HG03575 (cell line): Measurements from ENCODE around the gene TMEM41B.

Source experiments
- ATAC-seq: cut with Tn5 transposase; IDR thresholded peaks from one replicate; pipeline ENCODE4 v1.9.1; 2021; ENCODE audit not compliant: unreplicated experiment, insufficient number of reproducible peaks, low FRiP score; ENCODE audit errors: extremely low read depth

The TMEM41B gene

DNA sequence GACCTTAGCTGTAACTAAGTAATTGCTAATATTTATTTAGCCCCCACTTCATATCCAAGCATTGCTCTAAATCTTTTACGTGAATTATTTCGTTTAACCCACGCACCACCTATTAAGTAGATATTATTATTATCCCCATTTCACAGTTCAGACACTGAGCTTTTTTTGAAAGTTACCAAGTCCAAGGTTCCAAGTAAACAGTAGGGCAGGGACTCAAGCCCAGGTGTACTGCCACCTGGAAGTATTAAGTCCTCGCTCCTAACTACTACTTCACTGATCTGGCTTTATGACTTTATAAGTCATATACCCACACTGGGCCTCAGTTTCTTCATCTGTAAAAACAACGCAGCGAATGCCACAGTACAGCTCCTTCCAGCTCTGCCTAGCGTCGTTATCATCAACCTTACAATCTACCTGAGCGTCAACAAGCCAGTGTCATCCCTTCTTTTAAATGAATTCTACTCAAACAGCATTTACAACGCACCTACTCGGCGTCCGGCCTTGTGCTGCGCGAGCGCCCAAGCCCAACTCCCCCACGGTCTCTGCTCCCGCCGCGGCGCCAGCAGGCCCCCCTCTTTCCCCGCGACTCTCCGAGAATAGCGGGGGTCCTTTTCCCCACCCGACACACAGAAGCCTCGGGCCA is 624 bp downstream of the TMEM41B start:
- ATAC-seq, result no peak

DNA sequence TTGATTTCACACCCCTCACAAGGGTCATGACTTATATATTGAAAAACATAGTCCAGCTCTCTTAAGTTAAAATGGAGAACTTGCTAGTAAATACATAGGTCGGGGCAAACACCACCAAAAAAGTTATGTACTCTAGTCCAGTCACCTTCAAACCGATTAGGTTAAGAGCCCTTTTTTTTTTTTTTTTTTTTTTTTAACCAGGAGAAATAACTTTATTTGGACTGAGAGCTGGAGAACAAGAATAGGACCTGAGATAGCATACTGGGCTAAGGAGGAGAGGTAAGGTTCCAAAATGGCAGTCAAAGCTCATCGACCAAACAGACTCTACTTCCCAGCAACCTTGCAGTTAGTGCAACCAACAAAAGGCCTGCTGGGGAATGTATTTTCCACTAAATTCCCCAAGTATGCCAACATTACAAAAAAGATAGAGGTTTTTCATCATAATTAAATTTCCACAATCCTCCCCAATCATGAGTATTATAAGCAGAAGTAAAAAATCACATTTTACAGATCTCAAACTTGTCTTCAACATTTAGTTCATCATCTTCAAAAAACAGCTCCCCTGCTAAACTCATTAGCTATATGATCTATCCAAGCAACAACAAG is 3.8 kb downstream of the TMEM41B start:
- ATAC-seq, result no peak

DNA sequence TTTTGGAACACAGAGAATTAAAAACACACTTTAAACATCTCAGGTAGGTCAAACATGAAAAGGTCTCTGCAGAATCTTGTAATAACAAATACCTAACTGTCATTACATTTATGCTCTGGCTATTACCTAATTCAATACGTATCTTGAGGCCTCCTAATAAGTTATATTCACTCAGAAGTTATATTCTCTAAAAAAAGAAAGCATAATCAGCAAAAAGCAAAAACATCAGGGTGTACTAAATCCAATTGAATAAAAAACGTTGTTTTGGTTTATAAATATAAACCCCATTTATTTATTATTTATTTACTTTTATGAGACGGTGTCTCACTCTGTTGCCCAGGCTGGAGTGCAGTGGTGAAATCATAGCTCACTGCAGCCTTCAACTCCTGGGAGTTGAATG is 10.2 kb downstream of the TMEM41B start:
- no peak for ATAC-seq

DNA sequence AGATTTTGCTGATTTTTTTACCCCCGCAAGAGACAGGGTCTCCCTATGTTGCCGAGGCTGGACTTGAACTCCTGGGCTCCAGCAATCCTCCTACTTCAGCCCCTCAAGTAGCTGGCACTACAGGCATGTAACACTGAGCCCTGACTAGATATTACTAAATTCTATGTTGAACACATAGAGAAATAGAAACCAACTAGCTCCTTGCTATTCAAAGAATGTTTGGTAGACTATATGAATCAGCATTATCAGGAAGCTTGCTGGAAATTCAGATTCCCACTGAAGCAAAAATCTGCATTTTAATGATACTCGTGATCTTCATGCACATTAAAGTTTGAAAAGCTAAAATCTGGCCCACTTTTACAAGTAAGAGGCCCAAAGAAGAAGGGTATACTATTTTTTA is 11.9 kb downstream of the TMEM41B start:
- no peak for ATAC-seq

DNA sequence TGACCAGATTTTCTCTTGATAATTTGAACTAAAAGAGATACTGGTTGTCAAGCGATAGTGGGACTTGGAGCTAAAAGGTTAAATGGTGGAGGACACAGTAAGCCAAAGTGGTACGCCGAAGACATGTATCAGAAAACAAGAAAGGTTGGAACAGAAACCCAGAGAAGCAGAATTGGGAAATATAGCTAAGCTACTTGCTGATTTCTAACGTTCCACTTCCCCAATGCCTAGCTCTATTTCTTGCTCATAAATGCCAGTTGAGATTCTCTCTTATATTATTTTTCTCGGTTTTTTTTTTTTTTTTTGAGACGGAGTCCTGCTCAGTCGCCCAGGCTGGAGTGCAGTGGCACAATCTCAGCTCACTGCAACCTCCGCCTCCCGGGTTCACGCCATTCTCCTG is 12.7 kb downstream of the TMEM41B start:
- no peak for ATAC-seq

DNA sequence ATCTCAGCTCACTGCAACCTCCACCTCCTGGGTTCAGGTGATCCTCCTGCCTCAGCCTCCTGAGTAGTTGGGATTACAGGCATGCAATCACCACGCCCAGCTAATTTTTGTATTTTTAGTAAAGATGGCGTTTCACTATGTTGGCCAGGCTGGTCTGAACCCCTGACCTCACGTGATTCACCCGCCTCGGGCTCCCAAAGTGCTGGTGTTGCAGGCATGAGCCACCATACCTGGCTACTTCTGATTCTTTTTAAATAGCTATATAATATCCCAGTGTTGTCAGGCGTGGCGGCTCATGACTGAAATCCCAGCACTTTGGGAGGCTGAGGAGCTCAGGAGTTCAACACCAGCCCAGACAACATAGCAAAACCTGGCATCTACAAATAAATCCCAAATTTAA is 20.7 kb downstream of the TMEM41B start:
- ATAC-seq, result no peak

DNA sequence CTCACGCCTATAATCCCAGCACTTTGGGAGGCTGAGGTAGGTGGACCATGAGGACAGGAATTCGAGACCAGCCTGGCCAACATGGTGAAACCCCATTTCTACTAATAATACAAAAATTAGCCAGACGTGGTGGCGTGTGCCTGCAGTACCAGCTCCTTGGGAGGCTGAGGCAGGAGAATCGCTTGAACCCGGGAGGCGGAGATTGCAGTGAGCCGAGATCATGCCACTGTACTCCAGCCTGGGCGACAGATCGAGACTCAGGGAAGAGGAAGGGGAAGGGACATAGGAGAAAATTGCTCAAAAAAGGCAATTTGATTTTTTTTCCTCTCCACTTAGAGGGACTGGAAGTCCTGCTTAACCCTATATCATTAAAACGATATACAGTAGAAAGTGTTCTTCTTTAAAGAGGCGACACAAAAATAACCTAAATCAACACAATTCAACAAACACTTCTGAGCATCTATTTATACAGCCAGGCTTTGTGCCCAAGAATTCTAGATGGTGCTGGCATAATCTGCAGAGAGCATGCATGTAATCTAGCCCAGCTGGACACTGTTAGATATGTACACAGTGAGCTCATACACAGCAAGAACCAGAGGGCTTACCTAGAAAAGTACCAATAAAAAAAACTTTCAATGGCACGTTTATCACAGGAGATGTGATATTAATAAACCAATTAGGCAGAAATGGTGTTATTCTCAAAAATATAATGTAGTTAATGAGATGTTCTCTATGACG is 28.4 kb downstream of the TMEM41B start:
- no peak for ATAC-seq

DNA sequence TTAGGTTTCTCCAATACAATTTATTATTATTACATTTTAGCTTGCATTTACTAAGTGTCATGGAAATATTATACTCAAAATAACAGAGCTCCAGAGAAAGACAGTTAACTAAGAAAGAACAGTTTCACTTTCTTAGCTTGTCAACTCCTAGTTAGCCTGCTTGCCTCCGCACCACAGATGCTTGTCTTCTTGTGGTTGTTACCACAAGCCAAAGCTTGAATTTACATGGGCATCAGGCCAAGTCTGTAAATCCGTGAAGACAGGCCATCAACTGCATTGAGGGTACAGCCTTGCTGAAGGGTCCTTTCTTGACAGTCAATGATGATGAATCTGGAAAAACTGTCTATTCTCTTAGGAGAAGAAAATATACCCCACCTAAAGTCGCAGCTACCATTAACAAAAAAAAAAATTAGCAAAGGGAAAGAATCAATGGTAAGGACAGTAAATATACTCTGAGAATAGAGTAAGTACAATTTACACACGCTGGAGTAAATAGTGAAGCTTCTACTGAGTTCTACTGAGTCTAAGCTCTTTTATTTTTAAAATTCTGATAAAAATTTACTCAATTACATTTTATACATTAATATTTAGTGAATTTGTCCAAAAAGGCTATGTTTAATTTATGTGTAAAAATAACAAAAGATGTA is 33.6 kb downstream of the TMEM41B start:
- no peak for ATAC-seq

DNA sequence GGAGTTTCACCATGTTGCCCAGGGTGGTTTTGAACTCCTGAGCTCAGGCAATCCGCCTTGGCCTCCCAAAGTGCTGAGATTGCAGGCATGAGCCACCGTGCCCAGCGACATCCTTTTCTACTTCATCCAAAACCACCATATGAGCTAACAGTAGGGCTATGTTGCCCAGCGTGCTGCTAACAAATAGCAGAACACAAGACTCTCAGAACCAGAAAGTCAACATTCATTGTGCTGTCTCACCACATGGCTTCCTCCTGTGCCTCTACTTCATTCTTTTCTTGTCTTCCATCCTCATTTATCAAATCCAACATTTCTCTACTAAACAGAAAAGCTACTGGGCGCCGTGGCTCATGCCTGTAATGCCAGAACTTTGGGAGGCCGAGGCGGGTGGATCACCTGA is 37.2 kb downstream of the TMEM41B start:
- ATAC-seq, result no peak

DNA sequence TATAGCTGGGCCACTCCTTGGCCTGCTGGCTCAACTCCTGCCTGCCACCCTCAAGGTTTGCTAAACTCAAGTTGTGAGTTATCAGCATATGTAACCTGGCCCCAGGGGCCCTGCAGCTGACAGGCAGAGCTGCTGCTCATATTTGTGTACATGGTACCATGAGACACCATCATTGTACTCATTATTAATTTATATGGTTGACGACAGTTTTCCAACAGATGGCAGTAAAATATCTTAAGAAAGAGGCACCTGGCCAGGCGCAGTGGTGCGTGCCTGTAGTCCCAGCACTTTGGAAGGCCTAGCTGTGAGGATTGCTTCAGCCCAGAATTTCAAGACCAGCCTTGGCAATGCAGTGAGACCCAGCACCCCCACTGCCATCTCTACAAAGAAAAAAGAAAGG is 37.8 kb downstream of the TMEM41B start:
- no peak for ATAC-seq

DNA sequence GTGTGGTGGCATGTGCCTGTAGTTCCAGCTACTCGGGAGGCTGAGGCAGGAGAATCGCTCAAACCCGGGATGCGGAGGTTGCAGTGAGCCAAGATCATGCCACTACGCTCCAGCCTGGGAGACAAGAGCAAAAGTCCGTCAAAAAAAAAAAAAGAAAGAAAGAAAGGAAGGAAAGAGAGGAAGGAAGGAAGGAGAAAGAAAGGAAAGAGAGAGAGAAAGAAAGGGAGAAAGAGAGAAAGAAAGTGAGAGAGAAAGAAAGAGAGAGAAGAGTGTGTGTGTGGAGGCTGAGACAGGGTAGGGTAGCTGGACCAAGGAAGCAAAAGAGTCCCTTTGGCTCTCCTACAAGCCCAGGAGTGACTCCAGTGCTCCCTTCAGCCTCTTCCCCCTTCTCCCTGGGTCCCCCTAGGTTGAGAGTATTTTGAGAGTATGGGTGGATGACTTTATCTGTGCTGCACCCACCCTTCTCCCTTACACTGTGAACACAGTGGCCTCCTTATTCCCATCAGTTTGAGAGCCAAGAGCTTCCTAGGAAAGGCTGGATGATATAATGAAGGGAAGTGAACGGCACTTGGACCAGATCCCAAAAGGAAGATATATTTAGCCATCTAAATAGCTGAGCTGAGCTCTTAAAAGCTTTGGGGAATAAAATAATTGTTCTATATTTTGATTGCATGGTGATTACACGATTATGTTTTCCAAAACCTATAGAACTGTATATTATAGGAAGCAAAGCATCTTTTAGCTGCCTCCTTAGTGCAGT is 39.7 kb downstream of the TMEM41B start:
- no peak for ATAC-seq

DNA sequence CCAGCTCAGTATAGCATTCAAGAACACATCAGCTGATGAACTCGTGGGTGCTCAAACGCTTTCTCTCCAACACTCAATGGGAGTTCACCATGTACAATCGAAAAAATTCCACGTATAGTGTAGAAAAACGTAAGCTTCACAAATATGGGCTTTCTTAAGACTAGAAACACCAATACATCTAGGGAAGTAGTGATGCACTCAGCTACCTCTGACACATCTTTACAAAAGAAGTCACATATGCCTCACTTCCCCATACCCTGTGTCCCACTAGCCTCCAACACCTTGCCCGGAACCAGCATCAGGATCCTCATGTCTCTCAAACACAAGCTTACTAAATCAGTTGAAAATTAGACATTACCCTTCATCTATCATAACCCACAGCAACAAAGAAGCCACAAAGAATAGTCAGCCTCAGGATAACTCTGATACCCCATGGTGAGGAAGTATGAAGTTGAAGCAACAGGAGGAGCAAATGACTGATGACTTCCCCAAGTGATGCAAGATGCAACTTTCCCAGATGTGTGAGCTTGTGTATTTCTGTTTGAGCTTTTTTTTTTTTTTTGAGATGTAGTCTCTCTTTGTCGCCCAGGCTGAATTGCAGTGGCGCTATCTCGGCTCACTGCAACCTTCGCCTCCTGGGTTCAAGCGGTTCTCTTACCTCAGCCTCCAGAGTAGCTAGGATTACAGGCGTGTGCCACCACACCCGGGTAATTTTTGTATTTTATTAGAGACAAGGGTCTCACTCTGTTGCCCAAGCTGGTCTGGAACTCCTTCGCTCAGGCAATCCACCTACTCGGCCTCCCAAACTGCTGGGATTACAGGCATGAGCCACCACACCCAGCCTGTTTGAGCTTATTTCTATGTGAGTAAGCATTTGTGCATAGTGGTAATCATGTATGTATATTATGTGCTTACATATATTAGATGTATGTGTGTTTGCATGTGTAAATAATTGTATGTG is 40.7 kb downstream of the TMEM41B start:
- ATAC-seq, result no peak

DNA sequence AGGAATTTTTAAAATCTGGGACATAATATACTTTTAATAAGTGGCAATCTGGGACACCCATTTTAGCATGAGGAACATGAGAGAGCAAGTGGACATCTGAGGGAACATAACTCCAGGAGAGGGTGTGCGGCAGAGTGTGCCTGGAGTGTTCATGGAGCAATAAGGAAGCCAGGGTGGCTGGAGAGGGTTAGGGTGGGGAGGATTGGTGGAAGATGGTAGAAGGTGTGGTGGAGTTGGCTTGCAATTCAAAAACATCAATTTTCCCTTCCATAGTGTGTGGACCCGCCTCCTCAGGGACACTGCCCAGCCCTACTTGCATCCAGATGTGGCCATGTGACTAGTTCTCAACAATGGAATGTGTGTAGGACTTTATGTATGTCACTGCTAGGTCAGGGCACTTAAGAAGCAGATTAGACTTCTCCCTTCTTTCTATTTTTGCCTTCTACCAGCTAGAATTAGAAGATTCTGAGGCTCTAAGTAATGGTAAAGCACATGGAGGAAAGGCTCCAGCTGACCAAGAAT is 44.8 kb downstream of the TMEM41B start:
- no peak for ATAC-seq

DNA sequence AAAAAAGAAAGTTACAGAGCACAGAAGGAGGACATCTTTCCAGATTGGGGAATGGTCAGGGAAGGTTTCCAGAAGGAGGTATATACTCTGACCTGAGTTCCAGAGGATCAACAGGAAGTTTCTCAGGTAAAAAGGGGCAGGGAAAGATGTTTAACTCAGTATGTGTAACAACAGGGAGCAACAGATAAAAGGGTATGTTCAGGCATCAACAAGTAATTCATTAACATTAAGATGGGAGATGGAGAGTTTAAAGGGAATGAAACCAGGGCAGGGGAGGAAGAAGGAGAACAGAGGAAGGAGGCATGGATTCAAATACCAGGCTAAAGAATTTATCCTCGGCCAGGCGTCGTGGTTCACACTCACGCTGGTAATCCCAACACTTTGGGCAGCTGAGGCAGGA is 46.7 kb downstream of the TMEM41B start:
- ATAC-seq, result no peak

DNA sequence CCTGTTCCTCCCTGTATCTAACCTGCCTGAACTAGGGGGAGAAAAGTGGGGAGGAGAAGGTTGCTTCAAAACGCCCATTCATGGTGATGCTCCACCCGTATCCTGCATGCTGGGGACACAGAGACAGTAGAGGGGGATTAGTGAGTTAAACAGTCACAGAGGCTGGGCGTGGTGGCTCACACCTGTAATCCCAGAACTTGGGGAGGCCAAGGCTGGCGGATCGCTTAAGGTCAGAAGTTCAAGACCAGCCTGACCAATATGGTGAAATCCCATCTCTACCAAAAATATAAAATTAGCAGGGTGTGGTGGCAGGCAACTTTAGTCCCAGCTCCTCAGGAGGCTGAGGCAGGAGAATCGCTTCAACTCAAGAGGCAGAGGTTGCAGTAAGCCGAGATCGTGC is 47.5 kb downstream of the TMEM41B start:
- ATAC-seq, result no peak

DNA sequence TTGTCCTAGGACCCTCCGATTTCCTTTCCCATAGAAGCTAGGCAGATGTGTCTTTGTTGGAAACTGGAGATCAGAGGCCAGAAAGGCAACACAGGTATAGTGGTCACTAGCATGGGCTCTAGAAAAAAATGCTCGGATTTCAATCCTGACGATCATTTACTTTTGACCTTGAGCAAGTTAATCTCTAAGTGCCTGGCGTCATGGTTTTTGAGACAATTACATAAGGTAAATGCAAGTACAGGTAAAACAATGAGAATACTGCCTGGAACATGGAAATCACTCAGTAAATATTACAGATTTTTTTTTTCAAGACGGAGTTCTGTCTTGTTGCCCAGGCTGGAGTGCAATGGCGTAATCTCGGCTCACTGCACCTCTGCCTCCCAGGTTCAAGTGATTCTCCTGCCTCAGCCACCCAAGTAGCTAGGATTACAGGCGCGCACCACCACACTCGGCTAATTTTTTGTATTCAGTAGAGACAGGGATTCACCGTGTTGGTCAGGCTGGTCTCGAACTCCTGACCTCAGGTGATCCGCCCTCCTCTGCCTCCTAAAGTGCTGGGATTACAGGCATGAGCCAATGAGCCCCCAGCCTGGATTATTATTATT is 48.2 kb downstream of the TMEM41B start:
- no peak for ATAC-seq

DNA sequence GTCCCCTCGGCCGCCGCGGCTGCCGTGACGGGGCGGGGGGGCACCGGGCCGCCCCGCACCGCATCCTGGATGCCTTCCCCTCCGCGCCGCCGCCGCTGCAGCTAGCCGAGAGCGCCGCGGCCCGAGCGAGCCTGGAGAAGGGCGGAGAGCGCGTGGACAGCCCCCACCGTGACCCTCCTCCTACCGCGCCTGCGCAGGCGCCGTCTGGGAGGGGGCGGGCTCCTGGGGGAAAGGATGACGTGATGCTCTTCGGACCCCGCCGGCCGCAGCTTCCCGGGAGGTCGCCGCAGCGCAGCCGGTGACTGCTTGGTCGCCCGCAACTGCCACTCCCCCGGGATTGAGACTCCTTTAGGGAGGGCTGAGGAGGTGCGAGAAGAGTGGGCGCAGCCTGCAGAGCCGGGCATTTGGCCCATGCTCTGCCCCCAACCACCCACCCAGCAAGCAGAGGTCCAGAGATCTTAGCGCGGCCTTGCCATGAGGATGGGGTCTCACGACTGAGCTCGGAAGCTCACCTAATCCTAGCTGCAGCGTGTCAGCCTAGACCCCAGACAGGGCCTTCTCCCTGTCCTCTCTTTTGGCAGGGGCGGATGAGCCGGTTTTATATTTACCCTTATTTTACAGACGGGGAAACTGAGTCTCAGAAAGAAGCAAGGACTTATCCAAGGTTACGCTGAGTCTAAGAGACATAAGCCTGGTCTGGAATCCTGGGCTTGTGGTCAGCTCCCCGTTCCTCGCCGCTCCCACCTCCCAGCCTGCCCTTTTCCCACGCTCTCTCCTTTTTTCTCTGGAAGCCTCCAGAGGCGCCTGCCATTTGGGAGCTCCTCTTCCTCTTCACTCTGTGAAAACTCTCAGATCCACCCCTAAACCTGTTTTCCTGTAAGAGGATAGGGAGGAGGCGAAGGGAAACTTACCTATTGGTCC is 48.9 kb downstream of the TMEM41B start, which contains the start of gene DENND5A:
DENND5A (minus strand) TSS at position 140 of the 921 bp plus-strand sequence. CDS start 281 bp downstream, outside the sequence.
- ATAC-seq, result no peak
